OCI-LY7 (cell line): ENCODE data around the gene POLR1E.

Experiments
- EZH2phosphoT487 ChIP-seq: fragments of 200-600 bp; sonication (generic); IDR thresholded peaks from 2 replicates; pipeline ENCODE4 v1.6.1; 2018; ENCODE audit warnings: low read depth, borderline replicate concordance, mild to moderate bottlenecking, mixed run types, antibody characterized with exemption, low read length, moderate library complexity, mixed read lengths
- TF ChIP-seq, protein P1 (sequence below): fragments of 200-600 bp; sonication (generic); conservative IDR thresholded peaks from 2 replicates; pipeline ENCODE4 v1.5.1; 2014; ENCODE audit warnings: mild to moderate bottlenecking, antibody characterized with exemption, low read length, moderate library complexity, mixed read lengths

DNA sequence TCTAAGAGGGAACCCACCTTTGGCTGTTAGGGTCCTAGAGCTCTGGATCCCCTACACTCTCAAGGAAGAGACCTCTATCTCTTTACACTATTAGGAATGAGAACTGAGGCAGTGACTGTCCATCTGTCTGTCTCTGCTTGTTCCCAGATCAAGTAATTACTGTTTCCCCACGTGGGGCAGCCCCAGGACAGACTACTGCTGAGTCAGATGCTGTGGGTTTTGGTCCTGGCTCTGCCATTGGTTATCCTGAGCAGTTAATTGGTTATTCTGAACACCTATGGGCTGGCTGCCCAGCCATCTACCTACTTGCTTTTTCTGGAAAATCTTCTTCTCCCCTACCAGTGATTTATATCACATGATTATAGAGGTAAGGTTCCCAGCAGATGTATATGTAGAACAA is 57.1 kb downstream of the POLR1E start:
- TF ChIP-seq, protein P1, sequence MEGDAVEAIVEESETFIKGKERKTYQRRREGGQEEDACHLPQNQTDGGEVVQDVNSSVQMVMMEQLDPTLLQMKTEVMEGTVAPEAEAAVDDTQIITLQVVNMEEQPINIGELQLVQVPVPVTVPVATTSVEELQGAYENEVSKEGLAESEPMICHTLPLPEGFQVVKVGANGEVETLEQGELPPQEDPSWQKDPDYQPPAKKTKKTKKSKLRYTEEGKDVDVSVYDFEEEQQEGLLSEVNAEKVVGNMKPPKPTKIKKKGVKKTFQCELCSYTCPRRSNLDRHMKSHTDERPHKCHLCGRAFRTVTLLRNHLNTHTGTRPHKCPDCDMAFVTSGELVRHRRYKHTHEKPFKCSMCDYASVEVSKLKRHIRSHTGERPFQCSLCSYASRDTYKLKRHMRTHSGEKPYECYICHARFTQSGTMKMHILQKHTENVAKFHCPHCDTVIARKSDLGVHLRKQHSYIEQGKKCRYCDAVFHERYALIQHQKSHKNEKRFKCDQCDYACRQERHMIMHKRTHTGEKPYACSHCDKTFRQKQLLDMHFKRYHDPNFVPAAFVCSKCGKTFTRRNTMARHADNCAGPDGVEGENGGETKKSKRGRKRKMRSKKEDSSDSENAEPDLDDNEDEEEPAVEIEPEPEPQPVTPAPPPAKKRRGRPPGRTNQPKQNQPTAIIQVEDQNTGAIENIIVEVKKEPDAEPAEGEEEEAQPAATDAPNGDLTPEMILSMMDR, result no peak
- no peak for TF ChIP-seq EZH2phosphoT487
